GM12873 (cell line): ENCODE data around the gene RUNX2.

Source experiments
- CTCF ChIP-seq: IDR thresholded peaks from 2 replicates; pipeline ENCODE4 v1.5.1; 2012; ENCODE audit warnings: low read depth, mild to moderate bottlenecking, moderate library complexity, low read length, control low read depth; ENCODE audit not compliant: insufficient read depth; ENCODE audit errors: missing control alignments

RUNX2 gene

GRCh38 chr6:45679631-45680030 is 351.5 kb downstream of the RUNX2 start:
- TF ChIP-seq CTCF, result no peak

- TF ChIP-seq CTCF, result no peak
These were observed 353.9 kb downstream of the RUNX2 start for GRCh38 chr6:45681860-45682511.

GRCh38 chr6:45684476-45684875 is 356.3 kb downstream of the RUNX2 start:
- no peak for TF ChIP-seq CTCF

GRCh38 chr6:45685076-45685475 is 356.9 kb downstream of the RUNX2 start:
- TF ChIP-seq CTCF, result no peak

GRCh38 chr6:45686841-45687569 is 358.9 kb downstream of the RUNX2 start:
- TF ChIP-seq CTCF, result no peak

GRCh38 chr6:45687570-45687969 is 359.4 kb downstream of the RUNX2 start:
- no peak for TF ChIP-seq CTCF

- no peak for TF ChIP-seq CTCF
These were observed 360.1 kb downstream of the RUNX2 start for GRCh38 chr6:45688180-45688579.
